ENCODE measurements around the gene ALKBH5.

Gene ALKBH5

DNA sequence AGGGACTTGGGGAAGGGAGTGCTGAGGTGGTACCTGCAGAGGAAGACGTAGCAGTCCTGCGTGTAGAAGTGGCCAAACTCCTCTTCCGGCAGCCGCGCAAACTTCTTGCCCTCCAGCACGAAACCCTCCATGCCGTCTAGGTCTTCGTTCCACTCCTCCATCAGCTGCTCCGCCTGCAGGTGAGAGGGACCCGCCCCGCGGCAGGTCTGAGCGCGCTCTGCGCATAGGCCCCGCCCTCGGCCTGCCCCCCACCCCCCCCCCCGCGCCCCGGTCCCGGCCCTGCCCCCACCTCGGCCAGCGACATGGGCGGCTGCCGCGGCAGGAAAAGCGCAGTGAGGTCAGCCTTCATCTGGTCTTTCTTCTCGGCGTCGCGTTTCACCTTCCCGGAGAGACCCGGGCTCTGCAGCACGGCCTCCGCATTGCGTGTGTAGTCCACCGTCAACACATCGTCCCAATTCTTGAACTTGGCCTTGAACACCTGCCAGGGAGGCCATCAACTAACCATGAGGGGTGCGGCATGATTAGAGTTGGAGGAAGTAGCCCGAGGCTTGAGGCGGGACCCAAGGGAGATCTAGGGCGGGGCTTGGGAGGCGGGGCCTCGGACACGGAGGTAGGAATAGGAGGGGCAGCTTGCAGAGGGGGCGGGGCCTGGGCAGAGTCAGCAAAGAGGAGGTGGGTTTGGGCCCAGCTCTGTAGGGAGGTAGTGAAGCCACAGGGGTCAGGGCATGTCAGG is 63.4 kb downstream of the ALKBH5 start:
- no peak for DNase-seq

DNA sequence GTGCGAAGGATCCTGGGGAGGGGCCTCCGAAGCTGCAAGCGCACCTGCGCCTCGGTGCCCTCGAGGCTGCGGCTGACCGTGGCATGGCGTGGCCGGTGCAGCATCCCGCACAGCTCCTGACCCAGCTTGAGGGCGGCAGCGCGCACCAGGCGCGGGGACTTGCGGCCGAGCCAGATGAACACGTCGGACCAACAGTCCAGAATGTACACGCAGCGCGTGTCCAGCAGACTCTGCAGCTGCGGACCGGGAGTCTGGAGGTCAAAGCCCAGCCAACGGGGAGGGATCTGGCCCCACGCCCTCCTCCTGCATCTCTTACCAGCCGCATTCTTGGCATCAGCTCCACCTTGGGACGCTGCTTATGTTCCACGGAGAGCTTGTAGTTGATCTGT is 64.0 kb downstream of the ALKBH5 start:
- no peak for DNase-seq

DNA sequence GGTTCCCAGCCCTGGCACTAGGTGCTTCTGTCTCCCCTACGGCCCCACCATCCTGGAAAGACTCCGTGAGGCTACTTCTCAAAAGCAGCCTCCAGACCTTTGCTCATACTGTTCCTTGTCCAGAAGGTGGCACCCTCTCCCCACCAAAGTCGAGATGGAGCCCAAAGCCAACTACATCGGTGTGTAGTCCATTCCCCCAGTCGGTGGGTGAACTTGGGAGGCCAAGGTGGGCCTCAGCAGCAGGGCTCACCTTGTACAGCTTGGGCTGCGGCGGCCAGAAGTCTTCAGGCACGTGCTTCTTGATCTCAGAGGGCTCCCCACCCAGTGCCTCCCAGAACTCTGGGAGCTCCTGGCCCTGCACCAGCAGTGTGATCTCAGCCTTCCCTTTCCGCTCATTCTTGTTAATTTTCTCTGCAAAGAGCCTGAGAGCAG is 64.7 kb downstream of the ALKBH5 start:
- peak; percentile 7 for DNase-seq

DNA sequence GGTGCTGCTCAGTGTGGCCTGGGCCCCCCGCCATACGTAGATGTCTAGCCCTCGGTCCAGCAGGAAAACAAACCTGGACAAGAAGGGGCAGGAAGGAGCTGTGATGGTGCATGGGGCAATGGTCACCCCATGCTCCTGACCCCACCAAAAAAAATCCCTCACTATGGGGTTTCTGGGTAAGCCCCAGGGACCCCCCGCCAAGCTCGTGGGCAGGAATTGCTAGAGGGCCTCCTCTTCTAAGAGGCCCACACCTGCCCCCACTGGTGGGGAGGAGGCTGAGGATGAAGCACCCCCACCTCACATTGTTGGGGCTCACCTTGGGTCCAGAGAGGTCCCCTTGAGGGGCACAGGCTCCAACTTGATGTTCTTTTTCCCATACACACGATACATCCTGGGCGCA is 65.2 kb downstream of the ALKBH5 start:
- no peak for DNase-seq

DNA sequence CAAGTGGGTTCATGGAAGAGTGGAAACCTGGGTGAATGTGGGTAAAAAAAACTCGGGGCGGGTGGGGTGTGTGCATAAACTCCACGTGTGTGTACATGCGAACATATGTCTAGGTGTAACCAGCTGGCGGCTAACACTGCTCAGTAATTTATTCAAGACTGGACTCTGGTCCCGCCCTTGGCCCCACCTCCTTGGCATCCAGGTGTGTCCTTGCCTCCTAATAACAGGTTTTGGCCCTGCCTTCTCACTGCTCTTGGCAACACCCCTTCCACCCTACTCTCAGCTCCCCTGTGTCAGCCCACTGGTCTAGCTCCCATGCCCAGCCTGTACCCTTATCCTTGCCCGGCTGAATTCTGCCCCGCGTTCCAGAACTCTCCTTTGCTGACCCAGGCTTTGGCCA is 66.6 kb downstream of the ALKBH5 start:
- DNase-seq = no peak

DNA sequence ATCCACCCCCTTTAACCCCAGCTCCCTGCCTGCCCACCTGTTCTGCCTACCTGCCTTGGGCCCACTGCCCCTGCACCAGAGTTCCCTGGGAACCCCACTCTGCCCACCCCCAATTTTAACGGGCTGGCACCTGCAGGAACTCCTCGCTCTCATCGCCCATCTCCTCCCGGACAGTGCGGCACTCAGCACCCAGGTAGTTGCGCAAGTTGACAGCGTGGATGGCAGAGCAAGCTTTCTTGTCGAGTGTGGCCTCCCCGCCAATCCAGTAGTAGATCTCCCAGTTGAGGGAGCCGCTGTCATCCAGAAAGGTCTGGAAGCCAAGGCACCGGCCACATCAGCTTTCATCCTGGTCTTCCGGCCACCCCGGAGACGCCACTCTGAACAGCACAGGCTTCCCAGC is 67.1 kb downstream of the ALKBH5 start:
- DNase-seq = no peak

DNA sequence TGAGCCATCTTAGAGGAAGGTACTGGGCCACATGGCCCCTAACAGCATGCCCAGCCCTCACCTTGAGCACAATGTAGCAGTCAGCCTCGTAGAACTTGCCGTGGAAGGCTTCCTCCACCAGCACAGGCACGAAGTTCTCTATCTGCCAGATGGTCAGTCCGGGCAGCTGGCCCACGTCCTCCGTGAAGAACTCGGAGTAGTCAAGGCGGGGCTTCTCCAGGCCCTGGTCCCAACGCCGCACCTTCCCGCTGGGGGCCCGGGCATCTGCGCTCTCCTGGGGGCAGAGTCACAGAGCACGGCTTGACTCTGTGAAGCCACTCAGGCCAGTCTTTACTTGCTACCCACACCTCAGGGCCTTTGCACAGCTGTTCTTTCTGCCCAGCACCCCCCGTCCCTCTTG is 67.6 kb downstream of the ALKBH5 start:
- no peak for DNase-seq

DNA sequence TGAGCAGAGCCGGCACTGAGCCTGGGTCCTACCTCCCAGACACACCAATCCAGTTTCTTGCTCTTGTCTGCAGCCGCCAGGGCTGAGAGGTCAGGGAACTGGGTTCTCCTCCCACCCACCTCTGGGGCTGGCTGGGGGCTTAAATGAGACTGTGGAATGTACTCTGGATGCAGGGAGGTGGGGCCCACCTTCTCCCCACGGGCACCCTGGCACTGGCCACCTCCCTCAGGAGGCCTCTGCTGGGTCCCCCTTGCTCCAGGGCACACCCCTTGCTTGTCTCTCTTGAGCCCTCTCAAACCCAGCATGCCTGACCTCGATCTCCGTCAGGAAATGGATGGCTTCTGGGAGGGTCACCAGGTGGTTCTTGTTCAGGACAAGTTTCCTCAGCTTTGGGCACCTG is 68.5 kb downstream of the ALKBH5 start:
- no peak for DNase-seq

DNA sequence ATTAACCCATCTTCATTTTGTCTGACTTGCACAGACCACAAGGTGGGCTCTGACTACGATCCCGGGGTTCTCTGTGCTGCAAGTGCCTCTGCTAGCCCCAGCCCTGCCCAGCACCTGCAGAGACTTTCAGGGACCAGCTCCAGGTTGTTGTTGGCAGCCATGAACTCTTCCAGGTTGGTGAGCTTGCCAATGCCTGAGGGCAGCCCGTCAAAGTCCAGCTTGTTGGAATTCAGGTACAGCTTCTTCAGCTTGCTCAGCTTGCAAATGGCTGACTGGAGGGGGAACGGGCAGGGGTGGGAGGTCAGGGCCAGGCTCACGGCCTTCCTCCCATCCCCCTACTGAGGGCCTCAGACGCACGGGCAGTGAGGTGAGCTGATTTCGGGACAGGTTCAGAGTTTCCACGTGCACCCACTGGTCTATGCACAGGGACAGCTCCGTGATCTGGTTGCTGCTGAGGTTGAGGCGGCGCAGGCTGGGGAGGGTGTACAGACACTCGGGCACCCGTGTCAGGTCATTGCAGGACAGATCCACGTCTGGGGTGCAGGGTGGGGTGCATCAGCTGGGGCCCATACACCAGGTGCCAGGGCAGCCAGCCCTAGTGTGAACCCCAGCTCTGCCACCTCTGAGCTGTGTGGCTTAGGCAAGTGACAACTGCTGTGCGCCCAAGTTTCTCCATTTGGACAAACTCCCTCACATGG is 69.7 kb downstream of the ALKBH5 start:
- DNase-seq = no peak

DNA sequence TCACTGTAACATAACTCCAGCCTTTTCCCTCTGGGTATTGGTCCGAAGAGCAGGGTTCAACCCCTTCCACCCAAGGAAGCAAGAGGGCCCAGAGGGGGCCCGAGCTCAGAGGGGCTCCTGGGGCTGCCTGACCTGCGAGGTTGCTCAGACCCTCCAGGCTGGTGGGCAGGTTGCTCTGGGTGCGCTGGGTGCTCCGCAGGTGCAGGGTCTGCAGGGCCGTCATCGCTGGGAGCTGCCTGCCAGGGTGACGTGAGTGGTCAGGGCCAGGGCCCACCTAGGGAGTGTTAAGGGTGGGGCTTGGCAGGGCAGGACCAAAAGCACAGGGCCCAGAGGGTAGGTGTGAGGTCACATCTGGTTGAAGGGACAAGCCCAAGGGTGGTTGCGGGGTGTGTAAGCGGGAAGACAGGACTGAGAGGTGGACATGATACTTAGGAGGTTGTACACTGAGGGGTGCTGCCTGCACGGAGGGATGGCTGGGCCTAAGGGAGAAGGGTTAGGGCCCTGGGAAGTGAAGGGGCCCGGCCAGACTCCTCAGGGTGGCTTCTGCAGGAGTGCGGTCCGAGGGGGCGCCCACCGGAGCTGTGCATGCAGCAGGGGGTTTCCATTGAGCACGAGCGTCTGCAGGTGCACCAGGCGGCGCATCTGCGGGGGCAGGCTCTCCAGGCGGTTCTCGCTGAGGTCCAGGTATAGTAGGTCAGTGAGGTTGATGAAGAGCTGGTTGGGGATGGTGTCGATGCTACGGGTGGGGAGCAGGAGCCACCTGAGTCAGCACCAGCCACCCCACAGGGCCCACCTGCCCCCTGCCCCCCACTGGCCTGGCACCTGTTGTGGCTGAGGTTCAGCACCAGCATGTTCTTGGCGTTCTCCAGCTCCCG is 70.6 kb downstream of the ALKBH5 start:
- no peak for DNase-seq

DNA sequence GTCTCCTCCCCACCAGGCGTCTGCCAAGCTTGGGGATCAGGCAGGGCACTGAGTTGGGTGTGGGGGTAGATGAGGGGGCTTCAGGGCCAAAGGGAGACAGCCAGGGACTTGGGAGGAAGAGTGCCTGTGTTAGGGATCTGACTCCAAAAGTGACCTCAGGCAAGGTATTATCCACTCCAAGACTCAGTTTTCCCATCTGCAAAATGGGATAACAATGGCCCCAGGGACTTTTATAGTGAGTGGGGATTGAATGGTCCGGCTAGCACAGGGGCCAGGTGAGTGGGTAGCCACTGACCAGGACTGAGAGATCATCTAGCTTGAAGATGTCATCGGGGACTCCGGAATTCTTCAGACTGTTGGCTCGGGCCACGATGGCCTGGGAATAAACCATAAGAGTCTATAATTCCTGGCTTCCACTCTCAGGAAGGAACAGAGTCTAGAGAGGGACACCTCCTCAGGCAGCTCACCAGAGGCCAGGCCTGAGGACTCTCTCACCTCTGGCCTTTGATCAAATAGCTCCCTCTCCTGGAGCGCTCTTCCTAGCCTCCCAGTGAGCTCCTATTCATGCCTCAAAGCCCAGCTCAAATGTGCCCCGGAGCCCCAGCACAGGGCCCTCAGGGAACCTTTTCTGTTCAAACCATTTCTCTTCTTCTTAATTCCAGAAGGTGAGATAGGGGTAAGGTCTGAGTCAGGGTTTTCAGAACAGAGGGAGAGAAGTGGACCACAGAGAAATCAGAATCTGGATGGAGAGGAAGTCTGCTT is 71.4 kb downstream of the ALKBH5 start:
- no peak for DNase-seq

DNA sequence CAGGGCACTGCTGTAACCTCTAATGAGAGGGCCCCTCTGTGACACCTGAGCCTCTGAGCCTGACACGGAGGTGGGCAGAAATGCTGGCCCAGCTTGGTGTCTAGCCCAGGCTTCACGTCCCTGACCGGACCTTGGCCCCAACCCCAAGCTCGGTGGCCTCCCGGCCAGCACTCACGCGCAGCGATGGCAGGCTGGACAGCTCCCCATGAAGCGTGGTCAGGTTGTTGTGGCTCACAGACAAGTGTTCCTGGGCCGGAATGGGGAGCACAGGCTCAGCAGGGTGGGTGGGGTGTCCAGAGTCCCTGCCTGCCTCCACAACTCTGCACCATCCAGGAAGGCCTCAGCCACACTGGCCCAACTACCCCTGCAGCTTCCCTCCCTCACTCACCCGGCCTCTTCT is 72.7 kb downstream of the ALKBH5 start:
- DNase-seq = no peak

DNA sequence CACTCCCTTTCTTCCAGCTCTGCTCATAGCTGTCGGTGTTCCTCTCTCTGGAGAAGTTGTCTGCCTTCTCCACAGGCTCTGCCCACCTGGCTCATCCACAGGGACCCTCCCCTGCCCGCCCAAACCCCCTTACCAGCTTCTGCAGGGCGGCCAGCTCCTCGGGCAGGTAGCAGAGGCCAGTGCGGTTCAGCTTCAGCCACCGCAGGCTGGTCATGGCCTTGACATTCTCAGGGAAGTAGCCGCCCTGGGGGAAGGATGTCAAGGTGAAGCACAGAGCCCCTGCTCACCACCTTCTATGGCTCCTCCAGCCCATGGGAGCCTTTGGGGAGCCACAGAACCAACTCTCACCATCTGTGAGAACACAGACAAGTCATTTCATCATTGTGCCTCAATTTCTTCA is 73.1 kb downstream of the ALKBH5 start:
- no peak for DNase-seq

DNA sequence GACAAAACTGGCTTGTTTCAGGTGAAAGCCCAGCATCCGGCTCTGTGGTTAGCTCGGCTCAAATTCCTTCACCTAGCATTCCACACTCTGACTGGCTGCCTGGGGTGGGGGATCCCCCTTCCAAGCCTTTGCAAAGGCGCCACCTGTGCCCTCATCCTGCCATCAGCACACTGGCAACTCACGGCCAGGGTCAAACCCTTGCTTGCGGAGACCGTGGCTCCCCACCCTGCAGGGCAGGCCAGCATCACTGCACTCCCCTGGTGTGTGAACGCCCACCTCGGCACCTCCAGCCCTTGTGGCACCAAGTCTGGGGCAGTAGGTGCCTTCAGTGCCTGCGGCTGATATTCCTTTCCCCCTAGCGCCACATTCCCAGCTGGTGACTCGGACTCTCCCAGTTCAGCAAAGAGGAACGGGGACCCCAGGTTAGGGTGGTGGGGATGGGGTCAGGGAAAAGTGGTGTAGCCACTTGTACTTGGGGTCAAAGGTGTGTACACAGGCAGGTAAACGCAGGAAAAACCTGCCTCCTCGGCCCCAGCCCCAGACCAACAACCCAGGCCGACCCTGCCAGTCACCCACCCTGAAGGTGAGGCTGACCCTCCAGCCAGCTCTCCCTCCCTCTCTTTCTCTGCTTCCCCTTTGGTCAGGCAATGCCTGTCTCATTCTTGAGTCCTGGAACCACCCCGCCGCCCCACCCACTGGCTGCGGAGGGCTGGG is 73.8 kb downstream of the ALKBH5 start:
- DNase-seq = no peak

DNA sequence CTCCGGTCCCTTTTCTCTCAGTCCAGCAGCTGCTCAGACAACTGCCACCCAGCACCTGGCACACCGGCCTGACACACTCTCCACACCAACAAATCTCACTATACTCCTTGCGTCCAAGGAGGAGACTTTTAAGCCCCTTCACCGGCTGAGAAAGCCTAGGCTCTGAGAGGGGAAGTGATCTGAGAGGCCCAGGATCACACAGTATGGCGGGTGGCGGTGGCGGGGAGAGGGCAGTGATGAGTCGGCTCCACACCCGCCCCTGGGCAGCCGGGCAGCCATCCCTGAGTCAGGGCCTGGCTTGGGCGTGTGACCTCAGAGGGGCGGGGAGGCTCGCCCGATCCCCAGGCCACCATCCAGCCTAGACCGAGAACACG is 74.3 kb downstream of the ALKBH5 start:
- peak; percentile 20 for DNase-seq

DNA sequence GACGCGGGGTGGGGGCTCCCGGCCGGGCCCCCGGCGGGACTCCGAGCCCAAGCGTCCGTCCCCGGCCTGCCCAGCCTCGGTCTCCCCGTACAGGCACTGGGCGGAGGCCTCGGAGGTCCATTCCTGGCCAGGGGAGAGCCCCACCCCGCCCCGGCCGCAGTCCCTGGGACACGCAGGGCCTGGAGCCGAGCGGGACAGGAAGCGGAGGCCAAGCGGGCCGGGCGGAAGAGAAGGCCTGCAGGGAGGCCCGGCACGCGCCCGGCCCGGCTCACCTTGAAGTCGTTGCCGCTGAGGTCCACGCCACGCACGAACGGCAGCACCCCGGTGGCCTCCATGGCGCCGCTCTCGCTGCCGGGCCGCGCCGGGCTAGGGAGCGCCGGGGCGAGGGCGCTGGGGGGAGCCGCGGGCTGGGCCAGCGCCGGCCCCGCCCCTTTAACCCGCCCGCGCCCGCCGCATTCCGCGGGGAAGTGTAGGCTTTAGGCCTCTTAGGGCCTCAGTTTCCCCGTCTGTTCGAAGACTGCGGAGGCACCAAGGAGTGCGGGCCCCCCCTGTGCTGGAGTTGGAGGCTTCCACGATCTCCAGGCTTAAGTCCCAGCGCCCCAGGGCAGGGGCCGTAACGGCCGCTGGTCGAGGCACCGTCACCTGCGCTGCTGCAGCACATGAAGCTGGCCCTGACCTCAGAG is 74.9 kb downstream of the ALKBH5 start, which contains the start of gene FLII:
TSS of gene FLII (minus strand) at position 383 of the 683 bp plus-strand sequence. CDS start at position 335, 48 bp downstream.
- DNase-seq = peak; percentile 21

Data from NK-92 treated with Interleukin-12 subunit alpha and Interleukin-12 subunit beta, amount 100 ng/mL, for 24 hours (cell line).